HK-2 (cell line): ENCODE results near the gene PHF23.
A peak's percentile ranks its signal among the peaks of the same experiment; 100 is the strongest.

Experiments used
- DNase-seq: peaks from one replicate; pipeline ENCODE4 v3.0.0-alpha.2; 2018; ENCODE audit not compliant: unreplicated experiment

Gene PHF23

DNA sequence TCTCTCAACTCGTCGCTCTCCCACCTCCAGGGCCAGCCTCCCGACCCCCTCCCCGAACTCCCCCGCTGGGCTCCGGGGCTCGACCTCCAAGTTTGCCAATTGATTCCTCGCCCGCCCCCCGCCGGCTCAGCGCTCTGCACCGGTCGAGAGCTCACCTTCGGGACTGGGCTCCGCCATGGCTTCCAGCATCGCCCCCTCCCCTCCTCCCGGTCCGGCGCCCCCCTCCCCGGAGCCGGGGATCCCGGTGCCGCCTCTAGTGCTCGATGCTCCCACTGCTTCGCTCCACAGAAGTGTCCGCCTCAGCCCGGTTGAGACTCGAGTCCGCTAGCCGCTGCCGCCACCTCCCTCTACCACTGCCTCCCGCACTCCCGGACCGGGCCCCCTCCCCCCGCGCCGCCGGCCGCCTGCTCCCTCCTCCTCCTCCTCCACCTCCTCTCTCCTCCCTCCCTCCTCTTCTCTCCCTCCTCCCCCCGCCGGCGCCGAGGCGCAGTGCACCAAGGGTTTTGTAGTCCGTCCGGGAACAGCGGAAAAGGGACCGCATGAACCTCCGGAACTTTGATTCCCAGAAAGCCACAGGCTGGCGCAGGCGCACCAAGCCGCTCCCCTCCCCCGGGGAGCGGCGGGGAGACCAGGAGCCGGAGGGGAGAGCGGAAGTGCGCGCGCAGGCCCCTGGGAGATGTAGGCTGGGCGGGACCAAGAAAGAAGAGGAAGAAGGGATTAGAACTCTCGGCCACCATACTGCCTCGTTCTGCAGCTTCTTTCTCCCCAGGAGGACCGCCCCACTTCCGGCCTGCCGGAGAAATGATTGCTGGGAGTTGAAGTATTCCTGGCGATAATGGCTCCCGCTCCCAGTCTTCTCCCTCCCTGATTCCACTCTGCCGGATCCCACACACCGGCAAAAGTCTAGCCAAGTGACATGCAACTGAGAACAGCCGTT, at the start of gene PHF23:
PHF23 (minus strand) TSS at position 367 of the 937 bp plus-strand sequence; CDS start at position 189, 178 bp downstream.
- peak; percentile 99 for DNase-seq

DNA sequence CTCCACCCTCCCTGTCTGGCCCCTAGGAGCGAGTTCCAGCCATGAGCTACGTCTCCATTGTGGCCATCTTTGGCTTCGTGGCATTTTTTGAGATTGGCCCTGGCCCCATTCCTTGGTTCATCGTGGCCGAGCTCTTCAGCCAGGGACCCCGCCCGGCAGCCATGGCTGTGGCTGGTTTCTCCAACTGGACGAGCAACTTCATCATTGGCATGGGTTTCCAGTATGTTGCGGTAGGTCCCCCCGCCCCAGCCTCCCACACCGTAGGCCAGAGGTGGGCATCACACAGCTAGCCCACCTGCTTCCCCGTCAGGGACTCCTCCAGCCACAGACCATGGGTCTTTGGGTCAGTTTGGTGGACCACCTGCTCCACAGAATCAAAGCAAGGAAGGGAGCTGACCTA, 46.4 kb upstream of the PHF23 start:
- no peak for DNase-seq

DNA sequence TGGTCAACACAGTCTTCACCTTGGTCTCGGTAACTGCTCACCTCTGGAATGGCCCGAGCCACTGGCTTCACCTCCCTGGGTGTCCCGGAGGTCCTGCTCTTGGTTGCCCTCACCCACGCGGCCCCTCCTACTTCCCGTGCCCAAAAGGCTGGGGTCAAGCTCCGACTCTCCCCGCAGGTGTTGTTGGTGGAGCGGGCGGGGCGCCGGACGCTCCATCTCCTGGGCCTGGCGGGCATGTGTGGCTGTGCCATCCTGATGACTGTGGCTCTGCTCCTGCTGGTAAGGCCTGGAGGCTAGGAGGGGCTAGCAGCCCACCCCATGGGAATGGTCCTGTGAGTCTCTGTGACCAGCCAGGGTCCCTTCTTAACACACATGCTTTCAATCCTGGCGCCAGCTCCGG, 45.7 kb upstream of the PHF23 start:
- no peak for DNase-seq

DNA sequence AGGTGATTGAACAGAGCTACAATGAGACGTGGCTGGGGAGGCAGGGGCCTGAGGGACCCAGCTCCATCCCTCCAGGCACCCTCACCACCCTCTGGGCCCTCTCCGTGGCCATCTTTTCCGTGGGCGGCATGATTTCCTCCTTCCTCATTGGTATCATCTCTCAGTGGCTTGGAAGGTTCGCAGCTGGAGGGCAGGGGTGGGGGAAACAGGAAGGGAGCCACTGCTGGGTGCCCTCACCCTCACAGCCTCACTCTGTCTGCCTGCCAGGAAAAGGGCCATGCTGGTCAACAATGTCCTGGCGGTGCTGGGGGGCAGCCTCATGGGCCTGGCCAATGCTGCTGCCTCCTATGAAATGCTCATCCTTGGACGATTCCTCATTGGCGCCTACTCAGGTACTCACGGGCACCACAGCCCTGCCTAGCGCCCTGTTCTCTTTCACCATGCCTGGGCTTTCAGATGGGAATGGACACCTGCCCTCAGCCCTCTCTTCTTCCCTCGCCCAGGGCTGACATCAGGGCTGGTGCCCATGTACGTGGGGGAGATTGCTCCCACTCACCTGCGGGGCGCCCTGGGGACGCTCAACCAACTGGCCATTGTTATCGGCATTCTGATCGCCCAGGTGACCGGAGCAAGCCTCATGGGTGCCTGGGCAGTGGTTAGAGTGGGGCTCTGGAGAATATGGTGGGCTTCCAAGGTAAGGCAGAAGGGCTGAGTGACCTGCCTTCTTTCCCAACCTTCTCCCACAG, 44.4 kb upstream of the PHF23 start:
- DNase-seq = no peak

DNA sequence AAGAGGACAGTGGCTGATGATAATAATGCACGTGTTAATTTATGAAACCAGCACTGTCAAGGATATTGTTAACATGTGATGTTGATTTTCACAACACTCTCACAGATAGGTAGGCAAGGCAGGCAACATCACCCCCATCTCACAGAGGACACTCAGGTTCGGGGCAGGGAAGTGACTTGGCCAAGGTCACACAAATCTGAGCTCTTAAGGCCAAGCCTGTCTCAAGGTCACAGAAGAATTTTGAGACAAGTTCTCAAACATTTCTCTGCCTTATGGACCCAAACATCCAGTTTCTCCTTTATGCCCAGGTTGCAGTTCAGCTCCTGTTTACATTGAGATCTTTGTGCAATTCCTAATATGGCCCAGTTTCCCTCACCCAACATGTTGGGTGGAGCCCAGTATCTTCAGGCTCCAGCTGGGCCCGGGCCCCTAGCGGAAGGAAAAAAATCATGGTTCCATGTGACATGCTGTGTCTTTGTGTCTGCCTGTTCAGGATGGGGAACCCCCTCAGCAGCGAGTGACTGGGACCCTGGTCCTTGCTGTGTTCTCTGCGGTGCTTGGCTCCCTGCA, 43.6 kb upstream of the PHF23 start:
- no peak for DNase-seq

DNA sequence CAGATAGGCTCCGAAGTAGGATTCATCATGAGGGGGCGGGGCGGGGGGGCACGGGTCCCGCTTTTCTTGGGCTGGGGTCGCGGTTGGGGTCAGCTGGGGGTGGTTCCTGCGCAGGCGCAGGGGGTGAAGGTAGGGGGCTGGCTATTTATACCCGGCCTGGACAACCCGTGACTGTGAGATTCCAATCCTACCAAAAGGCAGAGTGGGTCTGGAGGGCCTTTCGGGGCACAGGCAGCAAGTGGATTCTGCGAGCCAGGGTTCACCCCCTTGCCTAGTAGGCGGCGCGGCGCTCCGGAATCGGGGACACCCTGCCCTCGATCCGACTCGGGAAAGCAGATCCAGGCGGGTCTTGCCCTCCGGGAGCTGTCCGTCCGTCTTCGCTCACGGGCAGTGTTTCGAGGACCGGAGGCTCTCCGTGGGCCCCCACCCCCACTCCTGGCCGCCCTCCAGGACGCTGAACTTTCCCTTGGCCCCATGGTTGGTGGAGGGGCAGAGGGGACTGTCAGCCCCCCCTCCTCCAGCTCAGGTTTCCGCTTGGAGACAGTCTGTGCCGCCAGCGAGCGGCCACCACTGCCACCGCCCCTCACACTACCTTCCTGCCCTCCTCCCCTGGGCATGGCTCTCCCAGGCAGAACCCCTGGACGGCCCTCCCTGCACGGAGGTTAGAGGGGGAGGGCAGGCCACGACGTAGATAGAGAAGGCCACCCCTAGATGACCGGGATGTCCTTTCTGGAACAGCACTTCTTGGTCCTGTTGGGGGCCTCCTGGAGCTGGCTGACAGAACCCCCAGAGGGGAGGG, 42.9 kb upstream of the PHF23 start:
- peak; percentile 19 for DNase-seq

DNA sequence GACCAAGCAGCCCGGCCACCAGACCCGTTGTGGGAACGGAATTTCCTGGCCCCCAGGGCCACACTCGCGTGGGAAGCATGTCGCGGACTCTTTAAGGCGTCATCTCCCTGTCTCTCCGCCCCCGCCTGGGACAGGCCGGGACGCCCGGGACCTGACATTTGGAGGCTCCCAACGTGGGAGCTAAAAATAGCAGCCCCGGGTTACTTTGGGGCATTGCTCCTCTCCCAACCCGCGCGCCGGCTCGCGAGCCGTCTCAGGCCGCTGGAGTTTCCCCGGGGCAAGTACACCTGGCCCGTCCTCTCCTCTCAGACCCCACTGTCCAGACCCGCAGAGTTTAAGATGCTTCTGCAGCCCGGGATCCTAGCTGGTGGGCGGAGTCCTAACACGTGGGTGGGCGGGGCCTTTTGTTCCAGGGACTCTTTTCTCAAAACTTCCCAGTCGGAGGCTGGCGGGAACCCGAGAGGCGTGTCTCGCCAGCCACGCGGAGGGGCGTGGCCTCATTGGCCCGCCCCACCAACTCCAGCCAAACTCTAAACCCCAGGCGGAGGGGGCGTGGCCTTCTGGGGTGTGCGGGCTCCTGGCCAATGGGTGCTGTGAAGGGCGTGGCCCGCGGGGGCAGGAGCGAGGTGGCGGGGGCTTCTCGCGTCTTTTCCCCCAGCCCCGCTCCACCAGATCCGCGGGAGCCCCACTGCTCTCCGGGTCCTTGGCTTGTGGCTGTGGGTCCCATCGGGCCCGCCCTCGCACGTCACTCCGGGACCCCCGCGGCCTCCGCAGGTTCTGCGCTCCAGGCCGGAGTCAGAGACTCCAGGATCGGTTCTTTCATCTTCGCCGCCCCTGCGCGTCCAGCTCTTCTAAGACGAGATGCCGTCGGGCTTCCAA, 42.1 kb upstream of the PHF23 start, which contains the start of gene SLC2A4:
SLC2A4 (plus strand) TSS at position 645 of the 879 bp plus-strand sequence; CDS start at position 862, 217 bp downstream.
- DNase-seq = peak; percentile 91

DNA sequence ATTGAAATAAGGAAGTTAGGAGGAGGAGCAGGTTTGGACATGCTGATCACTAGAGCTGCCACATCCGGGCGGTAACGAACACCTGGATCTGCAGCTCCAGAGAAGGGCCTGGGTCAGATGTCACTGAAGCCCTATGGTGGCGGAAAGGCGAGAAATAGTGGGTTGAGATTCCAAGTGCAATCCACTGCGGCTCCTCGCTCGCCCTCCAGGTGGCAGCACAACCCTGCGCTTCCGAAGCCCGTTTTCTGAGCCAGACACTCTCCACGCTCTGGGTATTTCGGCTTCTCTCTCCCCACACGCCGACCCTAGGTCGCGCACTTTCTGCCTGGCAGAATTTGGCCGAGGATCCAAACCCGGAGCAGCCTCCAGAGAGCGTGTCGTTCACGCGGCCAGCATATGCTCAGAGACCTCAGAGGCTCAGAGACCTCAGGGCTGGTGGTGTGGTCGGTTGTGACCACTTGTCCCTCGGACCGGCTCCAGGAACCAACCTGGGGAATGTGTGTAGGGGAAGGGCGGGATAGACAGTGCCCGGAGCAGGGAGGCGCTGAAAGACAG, 41.3 kb upstream of the PHF23 start:
- peak; percentile 84 for DNase-seq

DNA sequence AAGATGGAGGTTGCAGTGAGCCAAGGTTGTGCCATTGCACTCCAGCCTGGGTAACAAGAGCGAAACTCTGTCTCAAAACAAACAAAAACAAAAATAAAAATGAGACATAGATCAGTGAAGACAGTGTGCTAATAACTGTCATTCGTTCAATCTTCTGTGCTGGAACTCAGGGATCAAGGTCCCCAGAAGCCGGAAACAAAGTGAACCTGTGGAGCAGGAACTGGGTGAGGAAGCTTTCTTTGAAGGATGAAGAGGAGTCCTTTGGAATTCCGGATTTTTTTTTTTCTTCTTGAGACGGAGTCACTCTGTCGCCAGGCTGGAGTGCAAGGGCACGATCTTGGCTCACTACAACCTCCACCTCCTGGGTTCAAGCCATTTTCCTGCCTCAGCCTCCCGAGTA, 40.2 kb upstream of the PHF23 start:
- DNase-seq = no peak

DNA sequence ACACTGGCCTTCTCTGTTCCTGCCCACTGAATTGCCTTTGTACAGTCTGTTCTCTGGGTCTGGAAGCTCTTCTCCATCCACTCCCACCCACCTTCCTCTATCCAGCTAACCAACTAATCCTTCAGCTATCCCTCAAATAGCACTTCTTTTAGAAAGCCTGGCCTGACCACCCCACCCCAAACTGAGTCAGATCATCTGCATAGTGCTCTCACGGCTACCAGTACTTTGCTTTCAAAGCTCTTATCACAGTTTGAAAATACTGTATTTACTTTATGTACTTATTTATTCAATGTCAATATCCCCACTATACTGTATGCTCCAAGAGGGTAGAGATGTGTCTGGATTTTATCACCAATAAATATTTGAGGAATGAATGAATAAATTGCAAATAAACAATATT, 27.5 kb upstream of the PHF23 start:
- DNase-seq = no peak

DNA sequence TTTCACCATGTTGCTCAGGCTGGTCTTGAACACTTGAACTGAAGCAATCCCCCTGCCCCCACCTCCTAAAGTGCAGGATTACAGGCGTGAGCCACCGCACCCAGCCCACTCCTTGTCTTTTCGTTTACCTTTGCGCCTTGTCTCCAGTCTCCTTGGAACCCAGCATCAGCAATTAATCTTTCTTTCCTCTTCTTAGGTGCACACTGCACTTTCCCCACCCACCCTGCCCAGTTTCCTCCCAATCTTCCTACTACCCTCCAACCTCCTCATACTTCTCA, 24.5 kb upstream of the PHF23 start:
- no peak for DNase-seq

DNA sequence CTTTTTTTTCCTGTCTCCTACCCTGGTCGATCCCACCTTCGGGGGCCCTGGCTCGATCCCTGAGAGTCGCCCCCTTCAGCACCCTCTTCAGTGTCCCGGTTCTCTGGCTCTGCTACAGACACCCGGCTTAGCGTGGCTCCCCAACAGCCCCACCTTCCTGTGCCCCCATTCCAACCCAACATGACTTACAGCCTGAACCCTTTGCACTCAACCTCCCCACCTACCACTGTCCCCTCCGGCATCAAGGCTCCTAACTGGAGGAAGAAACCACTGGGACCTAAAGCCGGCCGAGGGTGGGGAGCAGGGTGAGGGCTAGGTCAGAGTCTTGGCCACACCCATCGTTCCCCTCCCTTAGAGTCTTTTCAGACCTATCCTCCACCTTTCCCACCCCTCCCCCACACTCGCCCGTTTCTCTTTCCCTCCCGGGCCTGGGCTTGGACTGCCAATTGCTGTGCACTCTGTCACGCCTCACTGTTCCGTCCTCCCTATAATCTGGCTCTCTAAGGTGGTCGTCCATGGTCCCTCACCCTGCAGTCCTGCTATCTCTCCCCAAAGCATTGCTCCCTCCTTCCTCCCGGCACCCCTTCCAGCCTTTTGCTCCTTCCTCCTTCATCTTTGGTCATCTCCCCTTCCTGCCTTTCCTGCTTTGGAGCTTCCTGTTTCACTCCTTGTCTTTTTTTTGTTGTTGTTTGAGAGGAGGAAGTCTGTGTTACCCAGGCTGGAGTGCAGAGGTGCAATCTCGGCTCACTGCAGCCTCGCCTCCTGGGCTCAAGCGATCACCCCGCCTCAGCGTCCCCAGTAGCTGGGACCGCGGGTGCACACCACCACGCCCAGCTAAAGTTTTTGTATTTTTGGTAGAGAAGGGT, 23.9 kb upstream of the PHF23 start:
- no peak for DNase-seq

DNA sequence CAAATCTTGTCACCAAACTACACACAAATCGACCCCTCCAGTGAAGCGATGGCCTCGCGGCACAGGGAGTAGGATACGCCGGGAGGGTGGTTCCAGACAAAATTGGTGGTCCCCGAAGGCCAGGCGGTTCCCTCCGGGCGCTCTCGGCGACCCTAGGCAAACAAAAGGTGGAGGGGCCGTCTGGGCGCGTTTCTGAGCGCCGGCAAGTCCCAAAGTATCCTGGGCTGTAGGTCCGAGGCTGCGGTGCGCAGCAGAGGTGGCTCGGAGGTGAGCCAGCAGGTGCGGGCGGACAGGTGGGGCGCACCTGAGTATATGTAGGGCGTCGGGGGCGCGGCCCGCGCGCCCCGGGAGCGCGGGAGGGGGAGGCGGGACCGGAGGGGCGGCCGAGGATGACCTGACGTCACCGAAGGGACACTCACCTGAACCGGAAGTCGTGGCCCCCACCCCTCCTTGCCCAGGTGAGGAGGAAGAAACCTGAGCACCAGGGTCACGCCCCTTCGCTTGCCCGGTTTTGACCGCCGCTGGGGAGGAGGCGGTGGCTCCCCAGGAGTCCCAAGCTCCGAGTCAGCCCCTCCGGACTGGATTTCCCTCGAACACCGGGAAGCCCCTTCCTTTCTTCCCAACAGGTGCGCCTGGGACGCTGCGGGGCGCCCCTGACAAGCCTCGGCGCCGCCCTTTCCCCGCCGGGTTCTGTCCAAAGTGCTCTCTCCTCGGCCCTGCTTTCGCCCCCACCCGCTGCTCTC, 23.1 kb upstream of the PHF23 start, which contains the start of gene CLDN7:
CLDN7 (minus strand) TSS at position 287 of the 743 bp plus-strand sequence. CDS start 435 bp downstream, outside the sequence.
- DNase-seq = no peak

DNA sequence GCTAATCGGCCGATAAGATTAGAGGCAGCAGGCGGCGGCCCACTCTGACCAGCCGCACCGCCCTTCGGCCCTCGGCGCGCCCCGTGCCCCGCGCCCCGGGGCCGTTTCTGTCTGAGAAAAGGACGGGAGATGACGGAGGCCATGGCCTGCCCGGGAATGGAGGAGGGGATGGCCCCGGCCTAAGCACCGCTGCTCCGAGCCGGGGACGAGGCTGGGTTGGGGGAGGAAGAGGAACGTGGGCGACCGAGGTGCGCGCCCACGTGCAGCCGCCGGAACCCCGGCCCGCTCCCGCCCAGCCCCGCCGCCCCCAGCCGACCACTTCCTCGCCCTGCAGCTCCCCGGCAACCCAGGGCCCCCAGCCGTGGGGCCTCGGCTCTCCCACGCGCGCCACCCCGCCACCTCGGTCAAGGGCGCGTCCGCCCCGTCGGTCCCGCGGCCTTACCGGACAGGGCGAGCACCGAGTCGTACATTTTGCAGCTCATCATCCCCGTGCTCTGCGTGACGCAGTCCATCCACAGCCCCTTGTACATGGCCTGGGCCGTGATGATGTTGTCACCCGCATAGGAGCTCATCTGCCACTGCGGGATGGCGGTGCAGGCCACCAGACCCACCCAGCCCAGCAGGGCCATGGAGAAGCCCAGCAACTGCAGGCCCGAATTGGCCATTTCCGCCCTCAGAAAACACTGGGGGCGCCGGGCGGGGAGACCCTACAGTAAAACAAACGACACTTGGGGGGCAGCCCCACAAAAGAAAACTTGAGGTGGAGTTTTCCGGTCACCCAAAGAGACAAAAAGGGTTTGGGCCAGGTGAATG, 22.3 kb upstream of the PHF23 start:
- DNase-seq = no peak

DNA sequence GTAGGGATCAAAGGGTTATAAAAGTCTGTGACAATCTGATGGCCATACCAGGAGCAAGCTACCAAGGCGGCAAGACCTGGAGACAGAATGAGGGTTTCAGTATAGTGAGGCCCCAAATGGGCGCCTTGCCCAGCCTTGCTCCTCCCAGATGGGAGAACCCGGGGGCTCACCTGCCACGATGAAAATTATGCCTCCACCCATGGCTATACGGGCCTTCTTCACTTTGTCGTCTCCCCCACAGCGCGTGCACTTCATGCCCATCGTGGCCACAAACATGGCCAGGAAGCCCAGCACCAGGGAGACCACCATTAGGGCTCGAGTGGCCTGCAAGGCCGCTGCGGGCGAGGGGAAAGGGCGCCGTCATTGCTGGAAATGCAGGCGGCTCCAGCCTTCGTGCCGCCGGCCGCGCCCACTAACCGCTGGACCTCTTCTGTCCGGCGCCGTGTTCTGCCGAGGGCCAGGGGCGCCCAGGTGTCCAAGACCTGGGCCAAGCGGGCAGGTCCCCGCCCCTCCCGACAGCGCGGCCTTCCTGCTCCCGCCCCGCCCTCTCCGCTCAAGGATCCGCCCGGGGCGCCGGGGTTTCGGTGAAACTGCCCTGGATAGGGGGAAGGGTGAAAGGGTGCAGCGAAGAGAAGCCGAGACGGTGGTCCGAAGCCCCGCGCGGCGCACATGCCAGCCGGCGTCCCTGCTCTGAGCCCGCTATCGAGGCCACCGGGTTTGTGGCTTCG, 21.6 kb upstream of the PHF23 start:
- DNase-seq = no peak

DNA sequence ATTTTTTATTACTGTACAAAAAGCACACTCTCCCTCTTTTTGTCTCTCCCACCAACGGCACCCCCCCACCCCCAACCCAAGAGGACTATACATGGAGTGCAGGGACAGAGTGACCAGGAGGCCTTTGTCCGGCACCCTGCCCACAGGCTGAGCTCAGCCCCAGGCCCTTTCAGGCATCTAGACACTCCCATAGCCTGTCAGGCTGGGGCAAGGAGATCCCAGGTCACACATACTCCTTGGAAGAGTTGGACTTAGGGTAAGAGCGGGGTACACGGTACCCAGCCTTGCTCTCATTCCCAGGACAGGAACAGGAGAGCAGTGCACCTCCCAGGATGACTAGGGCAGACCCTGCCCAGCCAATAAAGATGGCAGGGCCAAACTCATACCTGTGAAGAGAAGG, 20.9 kb upstream of the PHF23 start:
- DNase-seq = no peak

DNA sequence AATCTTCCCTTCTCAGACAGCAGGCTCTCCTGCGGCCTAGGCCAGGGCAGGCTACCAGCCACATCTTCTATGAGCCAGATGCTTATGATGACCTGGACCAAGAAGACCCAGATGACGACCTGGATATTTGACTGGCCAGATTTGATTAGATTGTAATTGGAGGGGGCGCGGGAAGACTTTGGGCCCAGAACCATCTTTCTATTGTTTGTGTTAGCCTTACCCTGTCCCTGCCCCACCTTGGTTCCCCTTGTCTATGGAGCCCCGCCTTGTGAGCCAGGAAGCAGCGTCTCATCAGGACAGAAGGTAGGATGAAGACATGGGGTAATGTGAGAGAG, 20.3 kb upstream of the PHF23 start:
- no peak for DNase-seq
